HG03575 (cell line): ENCODE data around the gene HOXC6.

ENCODE experiments used
- ATAC-seq: cut with Tn5 transposase; IDR thresholded peaks from one replicate; pipeline ENCODE4 v1.9.1; 2021; ENCODE audit not compliant: unreplicated experiment, insufficient number of reproducible peaks, low FRiP score; ENCODE audit errors: extremely low read depth

Gene HOXC6

DNA sequence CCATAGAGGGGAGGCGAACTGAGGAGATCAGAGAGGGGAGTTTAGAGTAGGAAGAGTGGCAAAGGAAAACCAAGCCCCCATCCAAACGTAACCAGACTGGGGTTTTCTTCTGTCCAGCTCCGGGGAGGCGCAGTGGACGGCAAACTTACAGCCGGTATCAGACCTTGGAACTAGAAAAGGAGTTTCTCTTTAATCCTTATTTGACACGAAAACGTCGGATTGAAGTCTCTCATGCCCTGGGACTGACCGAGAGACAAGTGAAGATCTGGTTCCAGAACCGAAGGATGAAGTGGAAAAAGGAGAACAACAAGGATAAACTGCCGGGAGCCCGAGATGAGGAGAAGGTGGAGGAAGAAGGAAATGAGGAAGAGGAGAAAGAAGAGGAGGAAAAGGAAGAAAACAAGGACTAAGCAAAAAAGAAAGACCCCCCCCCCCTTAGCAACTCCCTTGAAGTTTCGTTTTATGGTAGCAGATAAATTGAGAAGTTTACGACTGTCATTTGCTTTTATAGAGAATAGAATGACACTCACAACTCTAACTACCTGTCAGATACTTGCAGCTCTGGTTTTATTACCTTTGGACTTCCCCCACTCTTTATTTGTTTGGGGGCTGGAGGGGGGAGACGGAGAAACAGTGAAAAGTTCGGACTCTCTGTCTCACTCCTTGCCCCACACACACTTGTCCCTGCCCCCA lies 17.1 kb upstream of the HOXC6 start:
- no peak for ATAC-seq

GRCh38 chr12:54011665-54012532 lies 16.3 kb upstream of the HOXC6 start:
- no peak for ATAC-seq

- no peak for ATAC-seq
Observed at GRCh38 chr12:54012631-54013409, 15.4 kb upstream of the HOXC6 start.

GRCh38 chr12:54014377-54015017 lies 13.7 kb upstream of the HOXC6 start:
- ATAC-seq: no peak

DNA sequence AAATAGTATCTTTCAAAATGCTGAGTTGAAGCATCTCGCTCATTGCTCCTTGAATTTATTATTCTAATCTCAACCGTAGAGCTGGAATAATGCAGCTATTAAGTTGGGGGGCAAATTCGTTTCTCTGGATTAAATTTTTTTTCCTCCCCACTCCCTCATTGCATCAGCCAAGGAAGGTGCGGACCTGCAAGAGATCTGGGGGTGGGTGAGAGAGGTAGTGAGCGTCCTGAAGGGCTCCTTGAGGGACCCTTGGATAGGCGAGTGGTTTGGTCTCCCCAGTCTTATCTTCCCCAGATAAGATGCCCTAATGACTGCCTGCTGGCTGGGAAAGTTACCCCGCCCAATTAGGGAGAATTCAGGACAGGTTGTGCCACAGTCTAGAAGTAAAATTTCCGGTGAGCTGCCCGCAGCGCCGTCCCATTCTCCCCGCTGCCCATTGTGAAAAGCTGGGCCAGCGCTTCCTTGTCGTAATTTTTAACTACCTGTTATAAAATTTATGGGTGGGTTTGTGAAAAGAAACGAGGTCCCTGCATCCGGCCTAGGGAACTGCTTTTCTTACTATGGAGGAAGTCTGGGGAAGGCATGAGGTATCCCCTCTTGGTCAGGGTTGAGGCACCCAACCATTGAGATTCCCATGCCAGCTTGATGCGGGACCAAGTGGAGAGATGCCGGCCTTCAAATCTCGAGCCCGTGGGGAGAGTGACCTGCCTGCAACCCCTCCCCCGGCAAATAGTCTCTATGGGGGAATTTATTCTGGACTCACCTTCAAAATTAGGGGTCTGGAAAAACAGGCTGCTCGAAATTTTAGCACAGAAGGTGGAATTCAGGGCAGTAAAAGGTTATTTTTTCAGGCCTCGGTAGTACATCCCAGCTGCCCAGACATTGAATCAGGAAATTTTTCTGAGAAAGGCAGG lies 13.0 kb upstream of the HOXC6 start:
- ATAC-seq: no peak

GRCh38 chr12:54016051-54016450 lies 12.2 kb upstream of the HOXC6 start:
- ATAC-seq: no peak

- ATAC-seq: no peak
Observed at GRCh38 chr12:54016478-54016964, 11.7 kb upstream of the HOXC6 start.

DNA sequence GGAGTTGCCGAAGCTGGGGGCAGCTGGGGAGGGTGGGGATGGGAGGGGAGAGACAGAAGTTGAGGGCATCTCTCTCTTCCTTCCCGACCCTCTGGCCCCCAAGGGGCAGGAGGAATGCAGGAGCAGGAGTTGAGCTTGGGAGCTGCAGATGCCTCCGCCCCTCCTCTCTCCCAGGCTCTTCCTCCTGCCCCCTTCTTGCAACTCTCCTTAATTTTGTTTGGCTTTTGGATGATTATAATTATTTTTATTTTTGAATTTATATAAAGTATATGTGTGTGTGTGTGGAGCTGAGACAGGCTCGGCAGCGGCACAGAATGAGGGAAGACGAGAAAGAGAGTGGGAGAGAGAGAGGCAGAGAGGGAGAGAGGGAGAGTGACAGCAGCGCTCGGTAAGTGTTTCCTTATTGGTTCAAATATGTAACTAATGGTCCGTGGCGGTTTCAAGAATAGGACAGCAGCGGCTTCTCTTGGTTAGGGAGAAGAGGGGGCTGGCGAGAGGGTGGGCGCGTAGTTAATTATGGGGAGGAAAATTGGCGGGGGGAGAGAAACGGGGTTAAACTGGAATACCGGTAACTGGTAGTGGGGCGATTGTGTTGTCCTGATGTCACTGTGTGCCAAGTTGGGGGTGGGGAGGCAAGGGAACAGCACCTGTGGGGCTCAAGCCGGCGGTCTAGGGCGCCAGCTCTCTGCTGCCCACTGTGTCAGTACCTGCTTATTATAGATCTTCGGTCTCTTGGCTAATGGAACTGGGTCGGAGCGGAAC lies 11.0 kb upstream of the HOXC6 start:
- no peak for ATAC-seq

DNA sequence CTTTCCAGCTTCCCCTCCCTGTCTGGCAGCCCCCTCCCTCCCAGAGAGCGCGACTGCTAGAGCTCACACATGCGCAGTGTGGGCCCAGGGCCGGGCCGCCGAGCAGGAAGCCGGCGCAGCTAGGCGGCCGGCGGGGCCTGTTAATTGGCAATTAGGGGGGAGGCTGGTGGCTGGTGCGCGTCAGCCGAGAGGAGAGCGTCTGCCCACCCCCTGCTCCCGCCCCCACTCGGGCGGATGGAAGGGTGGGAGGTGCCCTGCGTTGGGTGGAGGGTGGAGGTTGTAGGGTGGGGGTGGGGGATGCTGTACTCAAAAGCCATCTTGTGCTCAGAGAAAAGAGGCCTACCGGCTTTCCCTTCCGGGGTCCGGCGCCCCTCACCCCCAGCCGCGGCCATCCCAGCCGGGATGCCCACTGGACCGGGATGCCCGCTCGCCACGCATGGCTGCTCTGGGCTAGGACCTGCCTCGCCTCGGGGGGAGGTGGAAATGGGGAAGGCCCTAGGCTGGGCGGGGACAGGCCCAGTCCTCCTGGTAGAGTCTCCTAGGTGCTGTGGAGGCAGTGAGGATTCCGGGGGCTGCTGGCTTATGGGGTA lies 10.3 kb upstream of the HOXC6 start:
- no peak for ATAC-seq

DNA sequence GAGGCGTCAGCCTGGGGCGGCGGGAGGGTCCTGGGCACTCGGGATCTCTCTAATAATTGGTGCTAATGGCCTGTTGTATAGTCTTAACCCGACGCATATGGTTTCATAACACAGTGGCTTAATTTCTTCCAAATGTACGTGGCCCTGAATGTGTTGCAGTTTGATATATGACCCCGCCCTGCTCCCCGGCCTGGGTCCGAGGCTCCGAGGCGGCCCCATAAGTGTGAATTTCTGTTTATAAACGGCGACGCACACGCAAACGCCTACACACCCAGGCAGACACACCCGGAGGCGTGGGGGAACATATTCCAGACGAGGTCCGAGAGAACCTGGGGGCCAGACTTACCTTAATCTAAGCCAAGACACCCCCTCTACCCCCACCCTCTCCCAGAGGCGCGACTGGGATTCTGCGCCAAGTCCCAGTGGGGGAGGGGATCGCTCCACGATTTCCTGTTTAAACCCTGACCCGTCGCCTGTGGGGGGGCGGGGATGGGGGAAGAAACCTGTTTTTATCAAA lies 9.7 kb upstream of the HOXC6 start:
- ATAC-seq: no peak

GRCh38 chr12:54019091-54019811 lies 9.0 kb upstream of the HOXC6 start:
- no peak for ATAC-seq

DNA sequence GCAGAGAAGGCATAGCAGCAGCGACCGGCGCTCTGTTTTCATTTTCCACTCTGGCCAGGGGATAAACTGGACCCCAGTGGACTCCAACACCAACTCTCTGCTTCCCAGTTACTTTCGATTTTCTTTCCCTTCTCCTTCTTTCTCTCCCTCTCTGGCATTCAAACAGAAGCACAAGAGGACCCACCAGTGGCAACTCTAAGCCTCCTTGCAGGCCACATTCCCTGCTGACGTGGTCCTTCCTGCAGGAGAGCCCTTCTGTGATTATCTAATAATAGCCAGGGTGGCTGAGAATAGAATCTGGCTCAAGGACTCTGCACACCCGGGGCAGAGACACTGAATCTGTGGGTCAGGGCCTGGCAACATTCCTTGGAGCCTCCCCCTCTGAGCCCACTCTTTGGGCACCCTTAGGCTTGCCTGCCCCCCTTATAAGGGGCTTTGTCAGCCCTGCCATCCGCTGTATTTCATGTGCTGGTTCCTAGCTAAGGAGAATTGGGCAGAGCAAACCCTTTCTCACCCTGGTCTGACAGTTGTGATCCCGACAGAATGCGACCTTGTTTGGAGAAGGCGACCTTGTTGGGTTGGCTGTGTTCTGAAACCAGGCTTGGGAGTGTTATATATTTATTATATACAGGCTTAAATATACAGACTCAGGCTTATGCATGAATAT lies 8.2 kb upstream of the HOXC6 start:
- no peak for ATAC-seq

DNA sequence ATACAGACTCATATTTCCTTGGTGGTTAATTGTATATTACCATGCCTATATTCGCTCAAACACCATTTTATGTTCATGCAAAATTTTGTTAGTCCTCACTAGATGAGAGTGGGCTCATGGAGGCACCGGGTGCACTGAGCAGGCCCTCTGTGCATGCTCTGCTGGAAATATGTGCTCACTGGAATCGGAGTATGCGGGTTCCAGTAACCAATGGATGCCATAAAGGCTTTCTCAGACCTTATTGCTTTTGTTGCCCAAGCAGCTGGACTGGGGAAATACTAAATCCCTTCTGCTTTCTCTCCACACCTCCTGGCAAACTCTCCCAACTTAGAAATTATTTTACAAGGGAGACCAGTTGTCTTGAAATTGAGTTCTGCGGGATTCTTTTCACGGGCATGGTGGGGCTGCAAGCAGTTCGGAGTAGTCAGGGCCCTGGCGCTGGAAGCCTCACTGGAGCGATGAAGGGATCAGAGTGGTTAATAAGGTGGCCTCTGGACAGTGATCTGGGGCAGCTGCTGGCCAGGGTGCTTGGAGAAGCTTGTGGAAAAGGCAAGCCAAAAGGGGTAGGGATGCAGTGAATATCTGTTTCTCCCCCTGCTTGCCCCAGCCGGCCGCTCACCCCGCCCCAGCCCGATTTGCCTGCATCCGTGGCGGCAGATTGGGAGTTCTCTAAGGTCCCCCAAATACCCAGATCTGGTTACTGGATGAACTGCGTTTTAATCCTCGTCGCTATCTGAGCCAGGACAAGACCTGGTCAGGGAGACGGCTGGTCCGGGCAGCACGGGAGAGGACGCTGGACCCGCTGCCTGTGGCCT lies 7.4 kb upstream of the HOXC6 start:
- no peak for ATAC-seq

- ATAC-seq: no peak
Observed at GRCh38 chr12:54021432-54022013, 6.7 kb upstream of the HOXC6 start.
